ENCODE results near the gene DNAJC4.

- TF ChIP-seq CTCF (IDR thresholded peaks at IDR 0.05) (no peak), POLR2AphosphoS5 (IDR thresholded peaks at IDR 0.05) (no peak), POLR2A (IDR thresholded peaks at IDR 0.05) (no peak)
These were observed 14.6 kb downstream of the DNAJC4 start for GRCh38 chr11:64244966-64245365.
